Osteoblast (primary cell): ENCODE measurements around the gene CORO2B. TPM values are rescaled to one million over a fixed set of nuclear protein-coding genes. Genes with fewer than 3 reads are reported as not detected.

Experiments
- DNase-seq: peaks from one replicate; pipeline ENCODE4 v3.0.0; 2011; ENCODE audit warnings: low spot score, mixed read lengths; ENCODE audit not compliant: insufficient read length; ENCODE audit errors: missing footprints
- H2AFZ ChIP-seq: 2 replicates; pipeline ENCODE4 v1.6.0; 2011; ENCODE audit warnings: mild to moderate bottlenecking, low read length
- H3K27ac ChIP-seq: 2 replicates; pipeline ENCODE4 v1.5.1; 2011; ENCODE audit warnings: mild to moderate bottlenecking, low read depth, low read length, moderate library complexity
- H3K27me3 ChIP-seq: 2 replicates; pipeline ENCODE4 v1.6.0; 2012; ENCODE audit warnings: mild to moderate bottlenecking, control low read depth, inconsistent platforms, low read length, moderate library complexity; ENCODE audit not compliant: insufficient read depth
- H3K36me3 ChIP-seq: 2 replicates; pipeline ENCODE4 v1.5.1; 2011; ENCODE audit warnings: mild to moderate bottlenecking, low read length, control low read depth, moderate library complexity; ENCODE audit not compliant: insufficient read depth
- H3K4me1 ChIP-seq: 2 replicates; pipeline ENCODE4 v1.5.1; 2011; ENCODE audit warnings: mild to moderate bottlenecking, low read length, control low read depth, moderate library complexity; ENCODE audit not compliant: insufficient read depth
- H3K4me2 ChIP-seq: 2 replicates; pipeline ENCODE4 v1.6.0; 2011; ENCODE audit warnings: mild to moderate bottlenecking, low read length; ENCODE audit not compliant: insufficient read depth
- H3K4me3 ChIP-seq: fragments of 200-600 bp; sonication (generic); 3 replicates; pipeline ENCODE4 v1.5.1; 2012; ENCODE audit warnings: mild to moderate bottlenecking, low read length, inconsistent platforms; ENCODE audit not compliant: insufficient read depth
- H3K79me2 ChIP-seq: 2 replicates; pipeline ENCODE4 v1.6.0; 2012; ENCODE audit warnings: mild to moderate bottlenecking, low read length, control low read depth, inconsistent platforms; ENCODE audit not compliant: insufficient read depth
- H3K9me3 ChIP-seq: 2 replicates; pipeline ENCODE4 v1.5.1; 2011; ENCODE audit warnings: low read depth, low read length, control low read depth
- H4K20me1 ChIP-seq: 2 replicates; pipeline ENCODE4 v1.6.0; 2012; ENCODE audit warnings: mild to moderate bottlenecking, low read length, control low read depth; ENCODE audit not compliant: insufficient read depth
- total RNA-seq: library from RNA; depleted of rRNA; stranded (reverse); fragments of >200 nt; gene quantifications from 2 replicates; pipeline ENCODE4 v1.2.3, GENCODE V29; 2012
- TF ChIP-seq, protein P1 (sequence below): IDR thresholded peaks from 2 replicates; pipeline ENCODE4 v1.5.1; 2011; ENCODE audit warnings: mild to moderate bottlenecking, low read depth, low read length, moderate library complexity; ENCODE audit errors: extremely low read depth

Gene CORO2B
- total RNA-seq, 1 donor: 10.5 TPM

DNA sequence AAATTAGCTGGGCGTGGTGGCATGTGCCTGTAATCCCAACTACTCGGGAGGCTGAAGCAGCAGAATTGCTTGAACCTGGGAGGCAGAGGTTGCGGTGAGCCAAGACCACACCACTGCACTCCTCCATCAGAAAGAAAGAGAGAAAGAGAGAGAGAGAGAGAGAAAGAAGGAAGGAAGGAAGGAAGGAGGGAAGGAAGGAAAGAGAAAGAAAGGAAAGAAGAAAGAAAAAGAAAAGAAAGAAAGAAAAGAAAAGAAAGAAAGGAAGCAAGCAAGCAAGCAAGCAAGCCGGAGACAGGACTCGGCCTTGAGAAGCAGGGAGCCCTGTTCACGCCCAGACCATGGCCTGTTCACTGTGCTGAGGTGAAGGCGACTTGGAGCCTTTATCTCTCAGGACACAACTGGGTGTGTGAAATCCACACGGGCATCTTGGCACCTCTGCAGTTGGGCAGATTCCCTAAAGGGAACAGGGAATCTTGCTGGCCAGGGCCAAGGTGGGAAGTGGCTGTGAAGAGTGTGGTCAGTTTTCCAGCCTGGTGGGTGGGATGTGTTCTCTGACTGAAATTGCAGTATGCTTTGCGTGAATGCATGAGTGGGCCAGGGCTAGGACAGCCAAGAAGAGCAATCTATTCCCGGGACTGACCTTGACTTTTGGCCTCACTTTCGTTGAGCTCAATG lies 90.3 kb downstream of the CORO2B start:
- Histone ChIP-seq H3K27me3 (no peaks in the 10 kb centered on the region), H4K20me1 (no peaks in the 10 kb centered on the region), H2AFZ (no peak overlapping the region), H3K4me1 (no peaks in the 10 kb centered on the region), H3K27ac (no peak overlapping the region), H3K36me3 (no peaks in the 10 kb centered on the region), H3K79me2 (no peaks in the 10 kb centered on the region), H3K9me3 (no peaks in the 10 kb centered on the region), H3K4me2 (no peak overlapping the region), H3K4me3 (no peak overlapping the region)
- TF ChIP-seq, protein P1, sequence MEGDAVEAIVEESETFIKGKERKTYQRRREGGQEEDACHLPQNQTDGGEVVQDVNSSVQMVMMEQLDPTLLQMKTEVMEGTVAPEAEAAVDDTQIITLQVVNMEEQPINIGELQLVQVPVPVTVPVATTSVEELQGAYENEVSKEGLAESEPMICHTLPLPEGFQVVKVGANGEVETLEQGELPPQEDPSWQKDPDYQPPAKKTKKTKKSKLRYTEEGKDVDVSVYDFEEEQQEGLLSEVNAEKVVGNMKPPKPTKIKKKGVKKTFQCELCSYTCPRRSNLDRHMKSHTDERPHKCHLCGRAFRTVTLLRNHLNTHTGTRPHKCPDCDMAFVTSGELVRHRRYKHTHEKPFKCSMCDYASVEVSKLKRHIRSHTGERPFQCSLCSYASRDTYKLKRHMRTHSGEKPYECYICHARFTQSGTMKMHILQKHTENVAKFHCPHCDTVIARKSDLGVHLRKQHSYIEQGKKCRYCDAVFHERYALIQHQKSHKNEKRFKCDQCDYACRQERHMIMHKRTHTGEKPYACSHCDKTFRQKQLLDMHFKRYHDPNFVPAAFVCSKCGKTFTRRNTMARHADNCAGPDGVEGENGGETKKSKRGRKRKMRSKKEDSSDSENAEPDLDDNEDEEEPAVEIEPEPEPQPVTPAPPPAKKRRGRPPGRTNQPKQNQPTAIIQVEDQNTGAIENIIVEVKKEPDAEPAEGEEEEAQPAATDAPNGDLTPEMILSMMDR: no peak
- no peak for DNase-seq

DNA sequence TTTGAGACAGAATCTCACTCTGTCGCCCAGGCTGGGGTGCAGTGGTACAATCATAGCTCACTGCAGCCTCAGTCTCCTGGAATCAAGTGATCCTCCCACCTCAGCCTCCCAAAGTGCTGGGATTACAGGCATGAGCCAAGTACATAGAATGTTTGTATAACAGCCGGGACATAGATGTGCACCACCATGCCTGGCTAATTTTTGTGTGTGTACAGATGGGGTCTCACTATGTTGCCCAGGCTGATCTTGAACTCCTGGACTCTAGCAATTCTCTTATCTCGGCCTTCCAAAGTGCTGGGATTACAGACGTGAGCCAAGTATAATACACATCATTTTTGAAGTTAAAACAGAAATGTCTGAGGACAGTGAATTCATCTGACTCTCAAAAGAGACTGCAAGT lies 93.5 kb downstream of the CORO2B start:
- Histone ChIP-seq H3K9me3 (no peaks in the 10 kb centered on the region), H4K20me1 (no peaks in the 10 kb centered on the region), H3K4me3 (no peak overlapping the region), H3K4me2 (no peak overlapping the region), H3K27ac (no peak overlapping the region), H3K79me2 (no peaks in the 10 kb centered on the region), H2AFZ (no peak overlapping the region), H3K4me1 (no peaks in the 10 kb centered on the region), H3K36me3 (no peaks in the 10 kb centered on the region), H3K27me3 (no peaks in the 10 kb centered on the region)
- no peak for DNase-seq
- TF ChIP-seq, protein P1: no peak

DNA sequence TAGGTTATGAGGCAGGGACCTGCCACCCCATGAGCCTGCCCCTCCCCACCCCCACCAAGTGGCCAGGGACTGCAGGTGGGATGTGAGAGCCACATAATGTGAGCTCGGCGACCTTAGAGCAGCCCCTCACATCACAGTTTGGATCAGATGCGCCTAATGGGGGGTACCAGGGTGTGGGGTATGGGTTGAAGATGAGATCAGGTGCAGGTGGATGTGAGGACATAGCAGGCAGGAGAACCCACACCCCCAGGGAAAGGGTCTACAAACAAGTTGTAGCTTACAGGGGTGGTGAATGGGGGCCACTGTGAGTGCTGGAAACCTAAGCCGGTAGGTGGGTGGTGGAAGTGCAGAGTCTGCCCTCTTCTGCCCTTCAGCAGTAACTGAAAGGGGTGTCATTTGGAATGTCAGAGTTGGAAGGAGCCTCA lies 94.0 kb downstream of the CORO2B start:
- Histone ChIP-seq H4K20me1 (no peaks in the 10 kb centered on the region), H3K4me3 (no peak overlapping the region), H3K4me2 (no peak overlapping the region), H3K27me3 (no peaks in the 10 kb centered on the region), H3K27ac (no peak overlapping the region), H2AFZ (no peak overlapping the region), H3K4me1 (no peaks in the 10 kb centered on the region), H3K9me3 (no peaks in the 10 kb centered on the region), H3K79me2 (no peaks in the 10 kb centered on the region), H3K36me3 (no peaks in the 10 kb centered on the region)
- TF ChIP-seq, protein P1: peak; percentile 60
- no peak for DNase-seq

DNA sequence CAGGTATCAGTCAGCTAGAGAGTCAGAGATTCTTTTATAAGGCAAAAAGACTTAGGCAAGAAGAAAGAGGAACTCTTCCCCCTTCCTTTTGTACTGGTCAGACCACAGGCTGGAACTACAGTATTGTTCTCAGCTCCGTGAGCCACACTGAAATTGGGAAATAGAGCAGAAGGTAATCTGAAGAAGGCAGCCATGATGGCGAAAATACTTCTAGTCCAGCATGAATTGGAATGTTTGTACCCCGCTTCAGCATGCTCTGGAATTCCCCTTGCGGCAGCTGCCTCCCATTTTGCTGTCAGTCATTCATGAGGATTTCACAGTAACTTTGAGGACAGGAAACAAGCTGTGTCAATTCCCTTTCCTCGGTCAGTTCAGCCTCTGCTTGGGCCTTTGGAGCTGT lies 96.2 kb downstream of the CORO2B start:
- Histone ChIP-seq H4K20me1 (no peaks in the 10 kb centered on the region), H3K27ac (no peak overlapping the region), H2AFZ (no peak overlapping the region), H3K9me3 (no peaks in the 10 kb centered on the region), H3K4me2 (no peak overlapping the region), H3K36me3 (no peaks in the 10 kb centered on the region), H3K79me2 (no peaks in the 10 kb centered on the region), H3K4me1 (no peaks in the 10 kb centered on the region), H3K27me3 (no peaks in the 10 kb centered on the region), H3K4me3 (no peak overlapping the region)
- TF ChIP-seq, protein P1: no peak
- no peak for DNase-seq
